HG03280 (cell line): ENCODE results near the gene TELO2.
"Not testable (repeated sequence)": the region's sequence is repeated elsewhere in the genome, so short reads cannot be mapped to it uniquely, and the experiment has no call there.

Experiments used
- ATAC-seq: cut with Tn5 transposase; IDR thresholded peaks from one replicate; pipeline ENCODE4 v1.9.1; 2021; ENCODE audit warnings: mild to moderate bottlenecking, moderate library complexity; ENCODE audit not compliant: unreplicated experiment

TELO2 gene

DNA sequence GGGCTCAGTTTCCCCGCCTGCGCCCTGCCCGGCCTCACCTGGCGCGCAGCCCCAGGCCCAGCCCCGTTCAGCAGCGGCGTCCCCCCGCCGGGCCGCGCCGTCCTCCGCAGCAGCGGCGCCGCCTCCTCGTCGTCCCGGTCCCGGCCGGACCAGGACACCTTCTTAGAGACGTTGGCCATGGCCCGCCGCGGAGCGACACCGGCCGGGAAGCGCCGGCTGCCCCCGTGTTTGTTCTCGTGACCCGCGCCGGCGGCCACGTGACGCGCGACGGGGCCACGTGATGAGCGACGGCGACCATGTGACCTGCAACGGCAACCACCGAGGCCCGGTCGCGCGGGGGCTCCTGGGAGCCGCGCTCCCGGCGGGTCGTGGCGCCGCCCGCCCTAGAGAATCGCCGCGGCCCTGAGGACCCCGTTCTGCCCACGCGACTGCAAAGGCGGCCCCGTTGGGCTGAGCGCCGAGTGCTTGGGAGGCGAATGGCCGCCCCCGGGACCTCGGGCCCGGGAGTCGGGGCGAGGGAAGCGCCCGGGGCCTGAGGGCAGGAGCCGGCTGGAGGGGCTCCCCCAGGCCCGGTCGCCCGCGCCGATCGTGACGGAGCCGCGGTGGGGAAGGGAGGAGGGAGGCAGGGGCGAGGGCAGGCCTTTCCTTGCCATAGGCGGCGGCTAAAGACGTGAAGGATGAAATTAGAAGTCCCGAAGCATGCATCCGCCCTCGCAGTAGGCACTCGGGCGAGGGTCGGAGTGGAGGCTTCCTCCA, 18.2 kb upstream of the TELO2 start, which contains the start of gene CLCN7:
CLCN7 (minus strand) TSS at position 233 of the 756 bp plus-strand sequence; CDS start at position 179, 54 bp downstream.
- peak; percentile 82 for ATAC-seq

DNA sequence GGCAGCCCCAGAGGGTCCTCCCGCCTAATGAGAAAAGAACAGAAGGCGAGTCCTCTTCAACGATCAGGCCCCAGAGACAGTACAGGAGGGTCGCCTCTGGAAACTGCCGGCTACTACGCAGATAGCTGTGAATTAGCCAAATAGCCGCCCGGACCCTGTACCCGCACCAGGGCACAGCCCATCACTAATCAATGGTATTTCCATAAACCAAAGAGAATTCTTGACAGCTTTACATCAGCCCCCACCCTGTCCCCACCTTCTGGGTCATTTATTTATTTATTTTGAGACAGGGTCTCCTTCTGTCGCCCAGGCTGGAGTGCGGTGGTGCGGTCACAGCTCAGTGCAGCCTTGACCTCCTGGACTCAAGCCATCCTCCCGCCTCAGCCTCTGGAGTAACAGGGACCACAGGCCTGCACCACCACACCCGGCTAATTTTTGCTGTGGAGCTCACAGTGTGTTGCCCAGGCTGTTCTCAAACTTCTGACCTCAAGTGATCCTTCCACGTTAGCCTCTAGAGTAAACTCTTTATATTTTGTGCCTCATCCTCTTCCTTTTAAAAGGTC, 17.5 kb upstream of the TELO2 start:
- ATAC-seq = no peak

DNA sequence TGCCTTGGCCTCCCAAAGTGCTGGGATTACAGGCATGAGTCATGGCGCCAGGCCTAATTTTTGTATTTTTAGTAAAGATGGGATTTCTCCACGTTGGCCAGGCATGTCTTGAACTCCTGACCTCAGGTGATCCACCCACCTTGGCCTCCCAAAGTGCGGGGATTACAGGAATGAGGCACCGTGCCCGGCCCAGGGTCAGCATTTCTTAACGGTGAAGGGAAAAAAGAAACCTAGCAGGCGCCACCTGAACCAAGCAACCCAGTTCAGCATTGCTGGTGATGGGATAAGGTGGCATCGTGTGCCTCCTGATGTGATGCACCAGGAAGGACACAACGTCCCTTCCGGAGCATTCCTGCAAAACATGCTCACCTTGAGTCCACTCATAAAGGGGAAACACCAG, 16.1 kb upstream of the TELO2 start:
- no peak for ATAC-seq

DNA sequence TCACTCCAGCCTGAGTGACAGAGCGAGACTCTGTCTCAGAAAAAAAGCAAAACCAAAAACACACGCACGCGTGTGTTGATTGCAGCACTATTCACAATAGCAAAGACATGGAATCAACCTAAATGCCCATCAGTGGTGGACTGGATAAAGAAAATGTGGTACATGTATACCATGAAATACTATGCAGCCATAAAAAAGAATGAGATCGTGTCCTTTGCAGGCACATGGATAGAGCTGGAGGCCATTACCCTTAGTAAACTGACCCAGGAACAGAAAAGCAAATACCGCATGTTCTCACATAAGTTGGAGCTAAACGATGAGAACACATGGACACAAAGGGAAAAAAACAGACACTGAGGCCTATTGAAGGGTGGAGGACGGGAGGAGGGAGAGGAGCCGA, 14.2 kb upstream of the TELO2 start:
- not testable (repeated sequence) for ATAC-seq

DNA sequence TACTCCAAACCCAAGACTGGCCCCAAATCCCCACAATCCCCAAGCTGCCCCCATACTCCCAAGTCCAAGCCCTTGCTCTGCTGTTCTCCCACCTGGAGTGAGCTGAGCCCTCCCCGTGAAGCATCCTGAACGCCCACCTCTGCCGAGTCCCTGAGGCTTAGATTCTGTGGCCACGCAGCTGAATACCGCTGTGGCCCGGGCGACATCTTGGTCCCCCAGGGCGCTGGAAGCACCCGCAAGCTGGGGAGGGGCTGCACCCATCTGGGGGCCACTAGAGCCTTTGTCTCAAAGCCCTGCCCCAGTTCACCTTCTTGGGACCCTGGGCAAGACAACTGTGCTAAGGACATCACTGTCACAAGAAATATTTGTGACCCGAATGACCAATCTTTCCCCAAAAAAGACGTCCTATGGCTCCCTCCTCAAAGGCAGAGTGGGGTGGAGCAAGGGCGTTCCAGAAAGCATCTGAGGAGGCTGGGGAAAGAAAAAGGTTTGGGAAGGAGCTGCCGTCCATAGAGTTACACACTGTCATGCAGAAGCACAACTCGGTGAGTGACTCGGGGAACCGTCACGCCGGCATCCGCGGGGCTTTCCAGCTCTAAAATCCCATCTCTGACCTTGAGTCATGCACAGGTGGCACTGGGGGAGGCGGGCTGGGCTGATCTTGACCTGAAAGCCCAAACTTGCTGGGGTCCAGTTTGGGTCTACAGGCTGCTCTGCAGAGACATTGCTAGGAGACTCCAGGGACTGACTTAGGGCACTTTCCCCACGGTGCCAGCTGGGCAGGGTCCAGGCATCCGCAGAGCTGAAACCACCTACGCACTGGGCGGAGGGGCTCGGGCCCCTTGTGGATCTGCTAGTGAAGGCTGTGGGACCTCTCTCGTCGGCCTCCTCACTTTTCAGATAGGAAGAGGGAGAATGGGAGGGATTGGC, 11.0 kb upstream of the TELO2 start:
- ATAC-seq = no peak

DNA sequence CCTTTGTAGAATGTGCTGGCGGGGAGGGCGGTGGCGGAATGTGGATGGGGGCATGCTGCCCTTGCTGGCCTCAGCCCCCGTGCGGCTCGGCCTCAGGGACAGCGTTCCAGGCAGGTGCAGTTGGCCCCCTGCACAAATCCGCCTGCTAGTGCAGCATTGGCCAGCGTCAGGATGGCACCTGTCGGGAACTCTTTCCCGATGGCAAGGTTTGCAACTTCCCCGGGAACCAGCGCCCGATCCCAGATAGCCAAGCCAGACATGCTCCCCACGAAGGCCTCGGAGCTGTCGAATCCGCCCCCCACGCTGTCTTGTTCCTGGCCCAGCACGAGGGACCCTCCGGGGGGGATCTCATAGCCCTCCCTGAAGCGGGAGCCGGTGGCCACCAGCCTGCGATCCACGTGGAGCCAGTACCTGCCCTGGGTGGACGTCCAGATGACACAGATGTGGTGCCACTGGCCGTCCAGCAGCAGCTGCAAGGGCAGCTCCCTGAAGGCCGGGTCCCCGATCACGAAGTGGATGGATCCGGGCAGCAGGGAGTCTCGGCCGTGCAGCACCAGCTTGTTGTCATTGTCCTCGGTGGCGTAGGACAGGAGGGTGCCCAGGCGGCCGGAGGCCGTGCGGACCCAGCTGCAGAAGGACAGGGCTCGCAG, 7.2 kb upstream of the TELO2 start:
- no peak for ATAC-seq

DNA sequence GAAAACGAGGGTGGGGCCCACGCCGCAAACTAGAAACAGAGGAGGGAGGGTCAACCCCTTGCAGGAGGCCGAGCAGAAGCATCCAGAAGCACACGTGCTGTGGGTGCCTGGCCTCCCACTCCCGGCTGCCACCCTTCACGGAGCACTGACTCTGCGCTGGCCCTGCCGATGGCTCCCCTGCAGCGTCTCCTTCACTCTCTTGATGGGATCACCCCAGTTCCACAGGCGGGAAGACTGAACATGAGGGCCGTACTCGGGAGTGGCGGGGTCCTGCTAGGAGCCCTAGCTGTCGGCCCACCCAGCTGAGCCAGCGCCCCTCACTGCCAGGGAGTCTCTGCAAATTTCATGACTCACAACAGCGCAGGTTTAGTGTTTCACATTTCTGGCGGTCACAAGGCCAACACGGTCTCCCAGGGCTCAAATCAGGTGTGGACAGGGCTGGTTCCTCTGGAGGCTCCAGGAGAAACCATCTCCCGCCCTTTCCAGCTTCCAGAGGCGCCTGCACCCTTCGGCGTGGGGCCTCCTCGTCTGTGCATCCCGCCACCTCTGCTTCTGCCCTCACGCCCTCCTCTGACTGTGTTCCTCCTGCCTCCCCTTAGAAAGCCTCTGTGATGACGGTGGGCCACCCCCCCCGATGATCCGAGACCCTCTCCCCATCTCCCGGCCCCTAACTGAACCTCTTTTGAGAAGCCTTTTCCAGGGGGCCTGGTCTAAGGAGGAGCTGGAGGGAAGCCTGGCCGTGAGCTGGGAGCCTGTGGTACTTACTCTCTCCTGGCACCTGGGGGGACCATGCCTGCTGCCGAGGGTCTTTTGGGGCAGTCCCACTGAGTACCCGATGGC, 6.4 kb upstream of the TELO2 start:
- no peak for ATAC-seq

DNA sequence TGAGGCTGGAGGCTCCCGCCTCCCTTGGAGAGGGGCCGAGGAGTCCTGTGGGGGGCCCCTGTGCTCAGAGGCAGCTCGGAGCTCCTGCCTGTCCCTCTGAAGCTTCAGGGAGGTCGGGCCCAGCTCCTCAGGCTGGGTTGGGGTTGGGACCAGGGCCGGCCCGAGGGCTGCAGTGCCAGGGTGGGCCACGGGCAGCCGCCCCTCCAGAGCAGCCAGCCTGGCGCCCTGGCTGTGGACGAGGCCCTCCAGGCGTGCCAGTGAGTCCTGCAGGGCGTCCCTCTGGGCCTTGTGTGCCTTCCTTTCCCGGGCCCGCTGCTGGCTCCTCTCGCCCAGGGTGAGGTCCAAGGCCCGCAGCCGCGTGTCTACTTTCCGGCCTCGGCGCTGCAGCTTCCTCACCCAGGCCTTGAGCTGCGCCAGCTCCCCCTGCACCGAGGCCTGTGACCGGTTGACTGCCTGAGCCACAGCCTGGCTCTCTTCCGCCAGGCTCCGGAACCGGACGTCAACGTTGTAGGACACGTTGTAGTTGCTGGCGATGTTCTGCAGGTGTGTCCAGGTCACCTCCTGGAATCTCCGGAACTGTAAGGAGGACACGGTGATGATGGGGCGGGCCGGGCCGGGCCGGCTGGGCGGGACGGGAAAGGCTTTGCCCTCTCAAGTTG, 5.6 kb upstream of the TELO2 start:
- ATAC-seq = no peak

DNA sequence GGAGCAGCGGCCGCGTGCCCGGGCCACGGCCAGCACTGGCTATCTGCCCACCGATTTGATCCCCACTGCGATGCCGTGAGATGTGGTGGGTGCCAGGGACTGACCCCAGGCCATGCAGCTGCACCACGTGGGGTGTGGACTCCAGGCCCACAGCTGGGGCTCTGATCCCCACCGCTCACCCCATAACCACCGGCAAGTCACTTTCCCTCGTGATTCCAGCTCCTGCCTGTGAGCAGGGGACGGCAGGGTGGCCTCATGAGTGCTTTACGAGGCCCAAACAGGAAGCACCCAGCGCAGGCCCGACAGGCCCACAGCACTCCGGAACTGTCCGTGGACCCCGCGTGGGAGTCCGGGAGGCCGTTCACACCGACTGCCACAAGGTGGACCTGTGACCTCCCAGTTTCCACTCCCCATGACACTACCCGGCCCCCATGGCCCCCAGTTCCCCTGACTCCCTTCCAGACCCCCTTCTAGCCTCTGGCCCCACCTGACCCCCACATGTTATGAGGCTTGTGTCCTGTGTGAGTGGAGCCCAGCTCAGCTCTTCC, 5.0 kb upstream of the TELO2 start:
- no peak for ATAC-seq

DNA sequence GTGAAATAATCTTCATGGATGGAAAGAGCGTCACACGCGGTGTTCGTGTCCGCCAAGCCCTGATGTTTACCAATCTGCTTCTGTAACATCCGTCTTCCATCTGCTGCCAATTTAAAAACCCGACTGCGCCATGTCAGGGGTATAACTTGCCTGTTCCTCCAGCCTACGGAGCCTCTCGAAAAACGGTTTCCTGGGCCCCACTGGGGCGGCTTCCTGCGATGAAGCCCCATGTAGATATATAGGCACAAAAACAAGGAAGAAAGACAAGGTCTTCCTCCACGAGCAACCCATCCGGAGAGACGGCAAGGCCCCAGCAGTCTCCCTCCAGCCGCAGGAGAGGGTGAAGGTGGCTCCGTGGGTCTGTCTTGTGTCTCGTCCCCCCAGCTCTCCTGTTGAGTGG, 4.5 kb upstream of the TELO2 start, which contains the start of gene PTX4:
PTX4 (minus strand) TSS at position 326 of the 400 bp plus-strand sequence; CDS start at position 291, 35 bp downstream.
- ATAC-seq = no peak

DNA sequence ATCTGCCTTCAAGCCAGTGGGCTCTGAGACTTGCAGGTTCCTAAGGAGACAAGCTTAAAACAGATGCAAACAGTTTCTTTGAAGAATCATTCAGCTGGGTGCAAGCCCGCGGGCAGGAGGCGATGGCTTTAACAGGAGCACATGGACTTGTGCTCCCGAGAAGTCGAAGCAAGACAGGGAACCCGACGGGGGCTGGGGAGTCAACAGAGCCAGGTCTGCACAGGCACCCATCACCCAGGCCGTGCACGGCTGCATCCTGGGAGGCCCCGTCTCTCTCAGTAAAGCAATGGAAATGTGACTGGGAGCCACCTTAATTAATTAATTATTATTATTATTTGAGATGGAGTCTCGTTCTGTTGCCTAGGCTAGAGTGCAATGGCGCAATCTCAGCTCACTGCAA, 4.1 kb upstream of the TELO2 start:
- no peak for ATAC-seq

DNA sequence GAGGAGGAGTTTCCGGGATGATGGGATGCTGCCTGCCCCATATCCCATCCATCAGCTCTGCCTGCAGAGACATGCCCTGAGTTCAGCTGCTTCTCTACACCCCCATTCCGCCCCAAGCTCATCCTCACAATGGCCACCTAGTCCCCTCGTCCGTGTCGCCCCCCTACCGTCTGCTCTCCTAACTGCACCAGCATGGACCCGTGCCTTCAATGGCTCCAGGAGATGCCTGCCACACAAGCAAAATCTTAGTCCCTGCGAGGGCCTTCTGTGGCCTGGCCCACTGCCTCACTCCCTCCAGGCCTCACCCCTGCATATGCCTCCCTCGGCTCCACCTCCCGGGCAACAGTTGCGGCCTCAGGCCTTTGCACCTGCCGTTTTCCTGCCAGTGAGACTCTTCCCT, 1.8 kb upstream of the TELO2 start:
- ATAC-seq = no peak

DNA sequence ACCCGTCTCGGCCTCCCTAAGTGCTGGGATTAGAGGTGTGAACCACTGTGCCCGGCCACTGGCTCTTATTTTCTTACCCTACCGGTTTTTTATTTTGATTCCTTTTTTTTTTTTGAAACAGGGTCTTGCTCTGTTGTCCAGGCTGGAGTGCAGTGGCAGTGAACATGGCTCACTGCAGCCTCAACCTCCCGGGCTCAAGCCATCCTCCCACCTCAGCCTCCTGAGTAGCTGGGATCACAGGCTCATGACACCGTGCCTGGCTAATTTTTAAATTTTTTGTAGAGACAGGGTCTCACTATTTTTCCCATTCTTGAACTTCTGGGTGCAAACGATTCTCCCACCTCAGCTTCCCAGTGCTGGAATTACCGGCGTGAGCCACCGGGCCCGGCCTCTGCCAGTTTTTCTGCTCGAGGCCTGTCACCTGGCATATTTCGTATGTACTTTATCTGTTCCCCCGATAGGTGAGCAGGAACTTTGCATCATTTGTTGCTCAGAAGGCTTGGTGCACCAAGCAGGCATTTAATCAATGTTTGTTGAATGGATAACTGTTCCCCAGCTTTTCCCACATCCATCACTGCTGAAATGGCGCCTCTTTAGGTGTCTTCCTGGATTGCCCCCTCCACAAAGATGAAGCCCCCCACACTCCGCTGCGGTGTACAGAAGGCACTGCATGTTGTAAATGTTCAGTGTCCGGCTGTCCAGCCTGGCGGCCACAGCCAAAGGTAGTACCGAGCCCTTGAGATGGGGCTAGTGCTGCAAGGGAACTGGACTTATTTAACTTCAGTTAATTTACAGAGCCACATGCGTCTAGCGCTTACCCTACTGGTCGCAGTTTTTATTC, 858 bp upstream of the TELO2 start:
- no peak for ATAC-seq

DNA sequence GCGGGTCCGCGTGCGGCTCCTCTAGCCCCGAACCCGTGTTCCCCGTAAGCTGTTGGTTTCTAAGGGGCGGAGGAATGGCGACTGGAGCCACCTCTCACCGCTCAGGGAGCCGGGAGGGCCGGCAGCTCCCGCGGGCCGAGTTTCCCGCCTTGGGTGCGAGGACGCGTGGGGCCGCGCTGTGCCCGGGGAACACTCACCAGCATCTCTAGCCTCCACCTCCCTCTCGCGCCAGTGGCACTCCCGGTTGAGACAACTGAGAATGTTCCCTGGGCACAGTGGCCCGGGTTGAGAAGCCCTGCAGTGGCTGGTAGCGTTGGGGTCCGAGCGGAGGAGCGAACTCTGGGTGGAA, 560 bp downstream of the TELO2 start:
- ATAC-seq = no peak

DNA sequence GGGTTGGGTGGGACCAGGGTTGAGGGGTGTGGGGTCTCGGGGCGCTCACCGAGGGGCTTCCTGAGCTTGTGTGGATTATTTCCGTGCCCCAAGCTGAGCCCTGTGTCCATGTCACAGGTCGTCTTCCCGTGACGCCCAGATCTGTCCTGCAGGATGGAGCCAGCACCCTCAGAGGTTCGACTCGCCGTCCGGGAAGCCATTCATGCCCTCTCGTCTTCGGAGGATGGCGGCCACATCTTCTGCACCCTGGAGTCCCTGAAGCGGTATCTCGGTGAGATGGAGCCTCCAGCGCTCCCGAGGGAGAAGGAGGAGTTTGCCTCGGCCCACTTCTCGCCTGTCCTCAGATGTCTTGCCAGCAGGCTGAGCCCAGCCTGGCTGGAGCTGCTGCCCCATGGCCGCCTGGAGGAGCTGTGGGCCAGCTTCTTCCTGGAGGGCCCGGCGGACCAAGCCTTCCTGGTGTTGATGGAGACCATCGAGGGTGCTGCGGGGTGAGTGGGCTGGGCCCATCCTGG, 1.0 kb downstream of the TELO2 start:
- ATAC-seq = no peak

DNA sequence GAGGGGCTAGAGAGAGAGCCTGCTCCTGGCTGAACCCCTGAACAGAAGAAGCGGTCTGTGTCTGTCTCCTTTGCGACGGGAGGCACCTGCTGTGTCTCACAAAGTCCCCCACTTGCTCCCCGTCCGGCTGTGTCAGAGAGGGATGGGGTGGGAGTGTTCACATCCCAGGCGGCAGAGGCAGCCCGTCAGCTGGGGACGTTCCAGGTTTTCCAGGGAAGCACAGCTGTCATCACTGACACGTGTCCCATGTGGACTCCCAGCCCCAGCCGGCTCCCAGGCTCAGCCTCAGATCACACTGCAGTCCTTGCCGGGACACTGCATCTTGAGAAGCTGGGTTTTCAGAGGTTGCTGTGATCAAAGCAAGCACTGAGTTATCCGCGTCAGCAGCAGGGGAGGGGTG, 1.6 kb downstream of the TELO2 start:
- no peak for ATAC-seq

DNA sequence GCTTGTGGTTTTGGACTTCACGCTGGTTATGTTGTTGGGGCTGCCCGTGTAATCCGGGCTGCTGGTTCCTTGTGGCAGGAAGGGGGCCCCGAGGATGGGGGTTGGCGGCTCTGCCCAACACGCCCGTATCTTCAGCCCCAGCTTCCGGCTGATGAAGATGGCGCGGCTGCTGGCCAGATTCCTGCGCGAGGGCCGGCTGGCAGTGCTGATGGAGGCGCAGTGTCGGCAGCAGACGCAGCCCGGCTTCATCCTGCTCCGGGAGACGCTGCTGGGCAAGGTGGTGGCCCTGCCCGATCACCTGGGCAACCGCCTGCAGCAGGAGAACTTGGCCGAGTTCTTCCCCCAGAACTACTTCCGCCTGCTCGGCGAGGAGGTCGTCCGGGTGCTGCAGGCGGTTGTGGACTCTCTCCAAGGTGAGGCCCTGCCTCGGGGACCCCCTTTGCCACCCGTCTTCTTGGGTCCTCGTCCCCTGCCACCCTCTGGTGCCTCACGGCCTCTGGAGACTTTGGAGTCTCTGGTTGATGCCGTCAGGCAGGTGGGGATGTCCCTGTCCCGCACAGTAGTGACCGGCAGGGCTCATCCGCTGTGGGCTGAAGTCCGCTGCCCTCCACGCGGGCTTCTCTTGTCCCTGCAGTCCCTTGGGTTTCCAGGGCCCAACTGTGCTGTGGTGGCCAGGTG, 2.2 kb downstream of the TELO2 start:
- no peak for ATAC-seq

DNA sequence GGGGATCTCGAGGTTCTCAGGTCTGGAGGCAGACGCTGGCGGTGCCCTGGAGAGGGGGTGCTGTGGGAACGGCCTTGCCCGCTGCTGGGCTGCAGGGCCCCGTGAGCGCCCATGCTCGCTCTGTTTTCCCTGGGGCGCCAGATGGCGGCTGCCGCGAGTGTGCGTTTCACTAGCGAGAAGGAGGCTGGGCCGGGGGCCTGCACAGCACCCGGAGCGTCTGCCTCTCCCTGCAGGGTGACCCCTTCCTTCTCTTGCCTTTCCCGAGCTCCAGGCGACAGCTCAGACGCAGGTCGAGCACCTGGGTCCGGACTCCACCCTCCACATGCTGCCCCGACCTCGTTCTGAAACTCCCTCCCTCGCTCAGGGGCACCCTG, 2.7 kb downstream of the TELO2 start:
- ATAC-seq = no peak
